SK-N-SH (cell line): ENCODE measurements around the gene NCDN. TPM values are rescaled to one million over a fixed set of nuclear protein-coding genes. Genes with fewer than 3 reads are reported as not detected.
A peak's percentile ranks its signal among the peaks of the same experiment; 100 is the strongest.

Source experiments
- CTCF ChIA-PET: fragments of 300-600, 350-600 bp; formaldehyde crosslinking; extraction: SDS; loops from one replicate; lab custom pipeline; 2021; lab: Yijun Ruan, JAX
- POLR2A ChIA-PET: fragments of 350-600 bp; sonication (Branson Sonifier 250); formaldehyde crosslinking; extraction: SDS; loops from one replicate; lab custom pipeline; 2020; ENCODE audit warnings: antibody characterized with exemption, inconsistent platforms; lab: Yijun Ruan, JAX
- DNase-seq: peaks from one replicate; pipeline ENCODE4 v3.0.0; 2012
- H2AFZ ChIP-seq: fragments of 200-600 bp; sonication (generic); 2 replicates; pipeline ENCODE4 v1.8.1; 2016; ENCODE audit warnings: antibody characterized with exemption, mild to moderate bottlenecking, low read depth
- H3F3A ChIP-seq: fragments of 200-600 bp; sonication (generic); replicated peaks from 2 replicates; pipeline ENCODE3; 2016; ENCODE audit warnings: antibody characterized with exemption, mild to moderate bottlenecking; ENCODE audit not compliant: insufficient read depth
- H3K27ac ChIP-seq, 2 experiments: fragments of 200-500 bp in 1 of 2; fragments of 200-600 bp in 1 of 2; sonication (Bioruptor generic) in 1 of 2; sonication (generic), shearing (Covaris generic) in 1 of 2; 2 replicates each; pipeline versions ENCODE4 v1.5.1 to v1.6.1; 2014 to 2016; ENCODE audit warnings: low read depth in 2 of 2, inconsistent platforms in 1 of 2, low read length in 1 of 2, mild to moderate bottlenecking in 1 of 2, mixed read lengths in 1 of 2
- H3K27me3 ChIP-seq: fragments of 200-600 bp; sonication (generic), shearing (Covaris generic); 2 replicates; pipeline ENCODE4 v1.6.1; 2016; ENCODE audit warnings: mixed run types; ENCODE audit not compliant: insufficient read depth
- H3K36me3 ChIP-seq, 2 experiments: fragments of 200-500 bp in 1 of 2; fragments of 200-600 bp in 1 of 2; sonication (Bioruptor generic) in 1 of 2; sonication (generic) in 1 of 2; replicated peaks in 1 of 2; 2 replicates each; pipeline versions ENCODE3 to v1.5.1; 2014 to 2016; ENCODE audit warnings: low read length in 1 of 2, mild to moderate bottlenecking in 1 of 2; ENCODE audit not compliant: insufficient read depth in 2 of 2, control insufficient read depth in 1 of 2
- H3K4me1 ChIP-seq, 2 experiments: fragments of 200-500 bp in 1 of 2; fragments of 200-600 bp in 1 of 2; sonication (Bioruptor generic) in 1 of 2; sonication (generic), shearing (Covaris generic) in 1 of 2; 2 replicates each; pipeline versions ENCODE4 v1.5.1 to v1.6.1; 2014 to 2016; ENCODE audit warnings: low read depth in 1 of 2, low read length in 1 of 2, mixed run types in 1 of 2; ENCODE audit not compliant: insufficient read depth in 2 of 2, control insufficient read depth in 1 of 2
- H3K4me2 ChIP-seq: fragments of 200-600 bp; sonication (generic), shearing (Covaris generic); 2 replicates; pipeline ENCODE4 v1.6.1; 2017; ENCODE audit warnings: mixed run types
- H3K4me3 ChIP-seq, 2 experiments: fragments of 200-500 bp in 1 of 2; fragments of 200-600 bp in 1 of 2; sonication (Bioruptor generic) in 1 of 2; sonication (generic), shearing (Covaris generic) in 1 of 2; 2 replicates each; pipeline versions ENCODE4 v1.5.1 to v1.8.1; 2014 to 2016; ENCODE audit warnings: low read depth in 2 of 2, inconsistent platforms in 1 of 2, low read length in 1 of 2, mild to moderate bottlenecking in 1 of 2, mixed read lengths in 1 of 2, moderate library complexity in 1 of 2
- H3K79me2 ChIP-seq: fragments of 200-600 bp; sonication (generic); 2 replicates; pipeline ENCODE4 v1.8.1; 2017; ENCODE audit warnings: mild to moderate bottlenecking; ENCODE audit not compliant: insufficient read depth
- H3K9ac ChIP-seq: fragments of 200-600 bp; sonication (generic); 2 replicates; pipeline ENCODE4 v1.6.1; 2017; ENCODE audit warnings: mixed run types
- H3K9me2 ChIP-seq: fragments of 200-600 bp; sonication (generic); 2 replicates; pipeline ENCODE4 v1.6.1; 2017; ENCODE audit warnings: mixed run types
- H3K9me3 ChIP-seq: fragments of 200-600 bp; sonication (generic); 2 replicates; pipeline ENCODE4 v1.6.1; 2017; ENCODE audit warnings: mixed run types, mild to moderate bottlenecking, moderate library complexity
- H4K20me1 ChIP-seq: fragments of 200-600 bp; sonication (generic); 2 replicates; pipeline ENCODE4 v1.6.1; 2017; ENCODE audit warnings: mild to moderate bottlenecking, mixed run types; ENCODE audit not compliant: insufficient read depth
- ELF1 ChIP-seq: IDR thresholded peaks from 2 replicates; pipeline ENCODE4 v1.4.0; 2012
- EZH2phosphoT487 ChIP-seq: fragments of 200-600 bp; sonication (generic); IDR thresholded peaks from 2 replicates; pipeline ENCODE4 v1.6.1; 2017; ENCODE audit warnings: low read depth, mixed run types, mild to moderate bottlenecking, antibody characterized with exemption, moderate library complexity, borderline replicate concordance
- FOSL2 ChIP-seq: IDR thresholded peaks from 2 replicates; pipeline ENCODE4 v1.4.0; 2012; ENCODE audit warnings: low read depth, mild to moderate bottlenecking, moderate library complexity, borderline replicate concordance
- FOXM1 ChIP-seq: IDR thresholded peaks from 2 replicates; pipeline ENCODE4 v1.4.0; 2012; ENCODE audit warnings: low read depth, mild to moderate bottlenecking
- GATA2 ChIP-seq: sonication (generic); formaldehyde crosslinking; IDR thresholded peaks from 2 replicates; pipeline ENCODE4 v1.5.0; 2020; ENCODE audit warnings: mild to moderate bottlenecking, missing genetic modification reagents
- IRF3 ChIP-seq: fragments of 150-350 bp; IDR thresholded peaks from 2 replicates; pipeline ENCODE4 v1.6.1; 2016; ENCODE audit warnings: mild to moderate bottlenecking, low read depth, low read length
- JUND ChIP-seq: IDR thresholded peaks from 2 replicates; pipeline ENCODE4 v1.4.0; 2012
- MEF2A ChIP-seq: IDR thresholded peaks from 2 replicates; pipeline ENCODE4 v1.4.0; 2012; ENCODE audit warnings: low read depth, borderline replicate concordance
- MXI1 ChIP-seq: IDR thresholded peaks from 2 replicates; pipeline ENCODE4 v1.6.1; 2012; ENCODE audit warnings: mild to moderate bottlenecking, low read depth, low read length, improper control_type of control experiment
- NFIC ChIP-seq: IDR thresholded peaks from 2 replicates; pipeline ENCODE4 v1.4.0; 2012; ENCODE audit warnings: borderline replicate concordance
- NRF1 ChIP-seq: IDR thresholded peaks from 2 replicates; pipeline ENCODE4 v1.6.1; 2012; ENCODE audit warnings: low read depth, mild to moderate bottlenecking, low read length
- POLR2AphosphoS5 ChIP-seq: IDR thresholded peaks from 2 replicates; pipeline ENCODE4 v1.6.1; 2012; ENCODE audit warnings: low read depth, low read length
- RAD21 ChIP-seq: IDR thresholded peaks from 2 replicates; pipeline ENCODE4 v1.6.1; 2012; ENCODE audit warnings: mild to moderate bottlenecking, low read length
- RCOR1 ChIP-seq: fragments of 150-350 bp; IDR thresholded peaks from 2 replicates; pipeline ENCODE4 v1.6.1; 2017; ENCODE audit warnings: antibody characterized with exemption, low read length
- RFX5 ChIP-seq: IDR thresholded peaks from 2 replicates; pipeline ENCODE4 v1.6.1; 2012; ENCODE audit warnings: mild to moderate bottlenecking, improper control_type of control experiment, low read length
- RXRA ChIP-seq: IDR thresholded peaks from 2 replicates; pipeline ENCODE4 v1.4.0; 2012; ENCODE audit warnings: low read depth, mild to moderate bottlenecking, borderline replicate concordance
- SMC3 ChIP-seq: IDR thresholded peaks from 2 replicates; pipeline ENCODE4 v1.6.1; 2012; ENCODE audit warnings: low read depth, low read length, improper control_type of control experiment
- TAF1 ChIP-seq: IDR thresholded peaks from 2 replicates; pipeline ENCODE4 v1.6.1; 2012; ENCODE audit warnings: low read depth, mild to moderate bottlenecking, low read length, moderate library complexity, borderline replicate concordance
- YY1 ChIP-seq: IDR thresholded peaks from 2 replicates; pipeline ENCODE4 v1.4.0; 2012; ENCODE audit warnings: low read depth, mild to moderate bottlenecking
- ZBTB33 ChIP-seq: IDR thresholded peaks from 2 replicates; pipeline ENCODE4 v1.4.0; 2012; ENCODE audit warnings: low read depth, borderline replicate concordance
- WGBS: methylation state at CpG from one replicate; pipeline ENCODE4 v1.1.6; 2017; ENCODE audit warnings: low lambda C conversion rate; 5-methylcytosine and 5-hydroxymethylcytosine counted together
- polyA plus RNA-seq, 3 experiments: library from polyadenylated mRNA; depleted of rRNA; stranded (reverse); fragments of >200 nt; gene quantifications; 2 replicates each; pipeline ENCODE4 v1.2.3, GENCODE V29; 2012

The NCDN gene
- polyA plus RNA-seq, 1 of the 3 experiments (the other 2 are of a cell fraction), result 38.3 TPM

- TF ChIP-seq IRF3 (no peak), RFX5 (no peak), GATA2 (CRISPR knock-in tag) (no peak)
Observed at GRCh38 chr1:35524106-35524505, 33.5 kb upstream of the NCDN start (continued).

- CTCF ChIA-PET, result no interaction called here
- H3K4me3 ChIP-seq, result no peak overlapping the region
- WGBS, result 79% methylated on average over 5 of the region's 5 CpGs
Observed at GRCh38 chr1:35530168-35530567, 27.4 kb upstream of the NCDN start.

GRCh38 chr1:35530946-35531345, 26.7 kb upstream of the NCDN start:
- 100% methylated on average over 2 of the region's 2 CpGs for WGBS
- Histone ChIP-seq H3K79me2 (peaks cover 31% of the 10 kb centered on the region), H4K20me1 (peaks cover 5% of the 10 kb centered on the region; the same call in 1 of the 2 replicates), H3K9ac (no peak overlapping the region), H2AFZ (no peak overlapping the region), H3K9me3 (peaks cover 4% of the 10 kb centered on the region; the same call in 1 of the 2 replicates), H3K4me2 (no peak overlapping the region), H3K4me3 (peak overlapping the region in 1 of 2 experiments; percentile 1; a peak in 1 of 4 replicates), H3F3A (no peaks in the 10 kb centered on the region), H3K9me2 (no peaks in the 10 kb centered on the region), H3K36me3 (peaks cover 18 to 24% of the 10 kb centered on the region in 2 experiments), H3K27me3 (no peaks in the 10 kb centered on the region), H3K4me1 (peaks cover 0 to 7% of the 10 kb centered on the region in 2 experiments; a peak in 2 of 4 replicates), H3K27ac (no peak overlapping the region)
- DNase-seq, result no peak
- TF ChIP-seq MXI1 (no peak), RFX5 (no peak), MEF2A (no peak), EZH2phosphoT487 (no peak), TAF1 (no peak), ZBTB33 (no peak), GATA2 (CRISPR knock-in tag) (no peak), RCOR1 (no peak), NRF1 (no peak), ELF1 (no peak), NFIC (no peak), FOXM1 (no peak), RAD21 (no peak), RXRA (no peak), SMC3 (no peak), FOSL2 (no peak), JUND (no peak), POLR2AphosphoS5 (no peak)
- CTCF ChIA-PET, result no interaction called here
- POLR2A ChIA-PET, result no interaction called here

More at GRCh38 chr1:35530168-35530567, 27.4 kb upstream of the NCDN start:
- H3K27ac ChIP-seq, result no peak overlapping the region
- H3F3A ChIP-seq, result peaks cover 6% of the 10 kb centered on the region
- H3K4me1 ChIP-seq, result peaks cover 0 to 7% of the 10 kb centered on the region in 2 experiments; a peak in 1 of 4 replicates
- DNase-seq, result no peak
- POLR2A ChIA-PET, result no interaction called here
- TF ChIP-seq FOXM1 (no peak), FOSL2 (no peak), TAF1 (no peak), MXI1 (no peak), RXRA (no peak), RAD21 (no peak), YY1 (no peak)
- H3K9ac ChIP-seq, result no peak overlapping the region
- peaks cover 5% of the 10 kb centered on the region; the same call in 1 of the 2 replicates for H4K20me1 ChIP-seq
- peaks cover 23% of the 10 kb centered on the region; the same call in 1 of the 2 replicates for H3K79me2 ChIP-seq
- H3K9me2 ChIP-seq, result no peaks in the 10 kb centered on the region
- H3K36me3 ChIP-seq, result peaks cover 11 to 24% of the 10 kb centered on the region in 2 experiments
- H3K27me3 ChIP-seq, result no peaks in the 10 kb centered on the region
- H2AFZ ChIP-seq, result no peak overlapping the region
- no peak overlapping the region for H3K4me2 ChIP-seq
- peaks cover 4% of the 10 kb centered on the region; the same call in 1 of the 2 replicates for H3K9me3 ChIP-seq
